Measurements from ENCODE around the gene DOHH.

The DOHH gene

GRCh38 chr19:3543150-3544057, 42.9 kb upstream of the DOHH start:
- no peaks in the 10 kb centered on the region for H3K27me3 ChIP-seq
- no peak overlapping the region for H3K4me3 ChIP-seq
- TF ChIP-seq Cebpa-rat (IDR thresholded peaks at IDR 0.05), result no peak
- H3K36me3 ChIP-seq, result peaks cover 71% of the 10 kb centered on the region
- no peaks in the 10 kb centered on the region for H3K4me1 ChIP-seq
- H3K27ac ChIP-seq, result no peak overlapping the region
- no peaks in the 10 kb centered on the region for H3K9me3 ChIP-seq
- no peak overlapping the region for H3K9ac ChIP-seq
- H4K20me1 ChIP-seq, result peaks cover 70% of the 10 kb centered on the region
- H3K4me2 ChIP-seq, result no peak overlapping the region

DNA sequence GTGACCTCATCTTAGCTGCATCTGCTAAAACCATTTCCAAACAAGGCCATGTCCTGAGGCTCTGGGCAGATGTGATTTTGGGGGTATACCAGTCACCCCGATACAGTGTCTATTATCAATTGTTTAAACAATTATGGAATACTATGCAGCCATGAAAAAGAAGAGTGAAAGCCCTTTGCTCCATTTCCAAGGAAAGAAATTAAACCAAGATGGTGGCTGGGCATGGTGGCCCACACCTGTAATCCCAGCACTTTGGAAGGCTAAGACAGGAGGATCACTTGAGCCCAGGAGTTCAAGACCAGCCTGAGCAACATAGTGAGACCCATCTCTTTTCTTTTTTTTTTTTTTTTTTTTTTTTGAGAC, 39.3 kb upstream of the DOHH start:
- no peak overlapping the region for H3K27ac ChIP-seq
- no peak overlapping the region for H3K4me2 ChIP-seq
- no peak for TF ChIP-seq Cebpa-rat (IDR thresholded peaks at IDR 0.05)
- H3K9ac ChIP-seq, result no peak overlapping the region
- H3K27me3 ChIP-seq, result no peaks in the 10 kb centered on the region
- H3K36me3 ChIP-seq, result peaks cover 56% of the 10 kb centered on the region
- H3K4me3 ChIP-seq, result no peak overlapping the region
- H4K20me1 ChIP-seq, result peaks cover 73% of the 10 kb centered on the region
- H3K4me1 ChIP-seq, result peaks cover 33% of the 10 kb centered on the region
- H3K9me3 ChIP-seq, result no peaks in the 10 kb centered on the region

DNA sequence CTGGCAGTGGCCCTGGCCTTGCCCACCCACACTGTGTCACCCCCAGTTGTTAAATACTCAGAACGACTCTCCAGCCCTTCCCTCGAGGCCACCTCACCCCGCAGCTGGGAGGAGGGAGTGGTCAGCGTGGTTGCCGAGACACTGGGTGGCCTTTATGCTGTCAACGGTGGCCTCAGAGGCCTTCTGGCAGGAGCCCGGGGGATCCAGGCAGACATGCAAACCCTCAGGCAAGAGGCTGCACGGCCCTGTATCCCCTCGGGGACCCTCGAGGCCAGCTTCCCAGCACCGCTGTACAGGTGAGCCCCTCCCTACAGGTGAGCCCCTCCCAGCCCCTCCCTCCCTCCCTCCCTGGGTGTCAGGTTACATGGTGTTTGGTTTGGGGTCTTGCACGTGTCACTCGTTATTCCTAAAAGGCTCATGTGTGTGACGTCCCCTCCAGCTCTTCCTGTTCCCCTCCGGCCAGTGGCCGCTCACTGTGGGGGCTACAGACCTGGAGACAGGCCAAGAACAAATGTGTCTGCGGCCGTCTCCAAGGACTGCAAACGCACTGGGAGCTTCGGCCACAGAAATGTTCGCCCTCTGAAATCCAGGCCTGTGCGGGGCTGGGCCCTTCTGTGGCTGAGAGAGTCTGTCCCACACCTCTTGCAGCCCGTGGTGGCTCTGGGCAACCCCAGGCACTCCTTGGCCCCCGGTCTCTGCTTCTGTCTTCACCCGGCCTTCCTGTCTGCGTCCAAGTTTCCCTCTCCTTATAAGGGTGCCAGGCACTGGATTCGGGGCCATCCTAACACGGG, 38.7 kb upstream of the DOHH start, which contains the start of gene TEKTIP1:
Gene TEKTIP1, plus strand, starts transcription at position 210 of the 791 bp plus-strand sequence. Its CDS starts 4 bp downstream, at position 214.
- 0 out of 2 replicates have a peak within 1 kb of the TSS, but pooled peaks have one; percentile 11 for H3K27ac ChIP-seq
- no peak within 1 kb of the TSS for H3K4me2 ChIP-seq
- H3K27me3 ChIP-seq, result no peaks in the 10 kb centered on the region
- peaks cover 39% of the 10 kb centered on the region for H3K4me1 ChIP-seq
- H3K4me3 ChIP-seq, result no peak within 1 kb of the TSS
- no peak for TF ChIP-seq Cebpa-rat (IDR thresholded peaks at IDR 0.05)
- H3K9me3 ChIP-seq, result no peaks in the 10 kb centered on the region
- H3K36me3 ChIP-seq, result peaks cover 52% of the 10 kb centered on the region
- peaks cover 73% of the 10 kb centered on the region for H4K20me1 ChIP-seq
- no peak within 1 kb of the TSS for H3K9ac ChIP-seq

DNA sequence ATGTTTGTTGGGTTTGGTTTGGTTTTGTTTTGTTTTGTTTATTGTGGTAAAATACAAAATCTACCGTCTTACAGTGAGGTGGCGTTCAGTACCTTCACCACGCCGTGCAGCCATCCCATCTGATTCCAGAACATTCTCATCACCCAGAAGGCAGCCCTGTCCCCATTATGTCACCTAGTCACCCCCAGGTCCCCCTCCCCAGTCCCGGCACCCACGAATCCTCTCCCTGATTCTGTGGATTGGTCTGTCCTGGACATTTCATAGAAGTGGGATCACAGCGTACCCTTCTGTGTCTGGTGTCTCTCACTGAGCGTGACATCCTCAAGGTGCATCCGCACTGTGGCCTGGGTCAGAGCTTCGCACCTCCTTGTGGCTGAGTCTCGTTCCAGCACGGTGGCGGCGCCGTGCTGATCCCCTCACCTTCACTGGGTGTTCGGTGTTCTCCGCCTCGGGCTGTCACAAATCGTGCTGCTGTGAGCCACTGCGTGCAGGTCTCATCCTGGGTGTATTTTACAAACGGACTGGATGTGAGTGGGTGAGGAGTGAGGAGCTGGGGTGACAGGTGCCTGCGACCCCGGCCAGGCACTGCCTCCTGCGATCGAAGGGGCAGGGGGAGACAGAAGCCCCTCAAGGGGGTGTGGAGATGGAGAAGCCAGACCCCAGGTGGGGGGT, 37.9 kb upstream of the DOHH start:
- Histone ChIP-seq H3K36me3 (peaks cover 52% of the 10 kb centered on the region), H3K4me3 (no peak overlapping the region), H4K20me1 (peaks cover 73% of the 10 kb centered on the region), H3K9ac (no peak overlapping the region), H3K4me2 (no peak overlapping the region), H3K27ac (no peak overlapping the region), H3K27me3 (no peaks in the 10 kb centered on the region), H3K4me1 (peaks cover 47% of the 10 kb centered on the region), H3K9me3 (no peaks in the 10 kb centered on the region)
- TF ChIP-seq Cebpa-rat (IDR thresholded peaks at IDR 0.05), result no peak

DNA sequence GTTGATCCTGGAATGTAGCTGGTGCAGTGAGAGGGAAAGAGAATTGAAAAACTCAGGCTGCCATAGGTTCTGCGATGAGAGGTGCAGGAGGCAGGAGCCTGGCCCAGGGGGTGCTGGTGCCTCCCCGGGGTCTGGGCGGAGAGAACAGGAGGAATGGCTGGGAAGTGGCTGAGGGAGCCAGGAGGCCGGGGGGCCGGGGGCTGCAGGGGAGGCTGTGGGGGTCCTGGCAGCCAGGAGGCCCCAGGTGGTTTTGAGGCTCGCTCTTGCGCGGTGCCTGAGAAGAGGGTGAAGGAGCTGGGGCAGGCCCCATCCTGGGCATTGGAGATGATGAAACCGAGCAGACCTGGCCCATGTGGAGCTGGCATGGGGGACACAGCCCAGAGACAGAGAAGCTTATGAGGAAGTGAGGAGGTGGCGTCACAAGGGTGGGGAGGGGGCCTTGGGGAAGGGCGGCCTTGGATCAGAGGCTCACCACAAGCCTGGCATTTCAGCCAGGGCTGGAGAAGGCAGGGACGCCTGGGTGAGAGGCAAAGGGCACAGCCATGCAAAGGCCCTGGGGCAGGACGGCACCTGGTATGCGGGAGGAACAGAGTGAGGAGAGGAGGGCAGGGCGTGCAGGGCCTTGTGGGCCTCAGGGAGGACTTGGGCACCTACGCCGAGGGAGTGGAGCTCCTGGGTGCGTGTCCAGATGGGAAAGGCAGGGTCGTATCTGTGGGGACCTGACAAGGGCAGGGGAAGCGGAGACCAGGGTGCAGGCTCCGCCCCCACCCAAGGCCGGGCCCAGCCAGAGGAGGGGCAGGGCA, 37.2 kb upstream of the DOHH start:
- H4K20me1 ChIP-seq, result peaks cover 76% of the 10 kb centered on the region
- H3K27ac ChIP-seq, result 0 out of 2 replicates have a peak overlapping the region, but pooled peaks have one; percentile 11

GRCh38 chr19:3537101-3537437, 36.6 kb upstream of the DOHH start:
- H3K27me3 ChIP-seq, result no peaks in the 10 kb centered on the region
- H3K4me1 ChIP-seq, result peaks cover 54% of the 10 kb centered on the region
- H3K4me3 ChIP-seq, result no peak overlapping the region
- no peaks in the 10 kb centered on the region for H3K9me3 ChIP-seq
- TF ChIP-seq Cebpa-rat (IDR thresholded peaks at IDR 0.05), result no peak
- H3K27ac ChIP-seq, result 0 out of 2 replicates have a peak overlapping the region, but pooled peaks have one; percentile 11
- peaks cover 76% of the 10 kb centered on the region for H4K20me1 ChIP-seq
- peak overlapping the region; percentile 86 for H3K4me2 ChIP-seq
- H3K36me3 ChIP-seq, result peaks cover 54% of the 10 kb centered on the region
- H3K9ac ChIP-seq, result no peak overlapping the region; the same call in 1 of the 2 replicates

More for the DNA sequence above, 37.2 kb upstream of the DOHH start:
- H3K4me1 ChIP-seq, result peaks cover 54% of the 10 kb centered on the region
- H3K4me3 ChIP-seq, result no peak overlapping the region
- peaks cover 54% of the 10 kb centered on the region for H3K36me3 ChIP-seq
- no peaks in the 10 kb centered on the region for H3K27me3 ChIP-seq
- peak overlapping the region; percentile 86 for H3K4me2 ChIP-seq
- no peak for TF ChIP-seq Cebpa-rat (IDR thresholded peaks at IDR 0.05)
- no peaks in the 10 kb centered on the region for H3K9me3 ChIP-seq
- H3K9ac ChIP-seq, result no peak overlapping the region; the same call in 1 of the 2 replicates

DNA sequence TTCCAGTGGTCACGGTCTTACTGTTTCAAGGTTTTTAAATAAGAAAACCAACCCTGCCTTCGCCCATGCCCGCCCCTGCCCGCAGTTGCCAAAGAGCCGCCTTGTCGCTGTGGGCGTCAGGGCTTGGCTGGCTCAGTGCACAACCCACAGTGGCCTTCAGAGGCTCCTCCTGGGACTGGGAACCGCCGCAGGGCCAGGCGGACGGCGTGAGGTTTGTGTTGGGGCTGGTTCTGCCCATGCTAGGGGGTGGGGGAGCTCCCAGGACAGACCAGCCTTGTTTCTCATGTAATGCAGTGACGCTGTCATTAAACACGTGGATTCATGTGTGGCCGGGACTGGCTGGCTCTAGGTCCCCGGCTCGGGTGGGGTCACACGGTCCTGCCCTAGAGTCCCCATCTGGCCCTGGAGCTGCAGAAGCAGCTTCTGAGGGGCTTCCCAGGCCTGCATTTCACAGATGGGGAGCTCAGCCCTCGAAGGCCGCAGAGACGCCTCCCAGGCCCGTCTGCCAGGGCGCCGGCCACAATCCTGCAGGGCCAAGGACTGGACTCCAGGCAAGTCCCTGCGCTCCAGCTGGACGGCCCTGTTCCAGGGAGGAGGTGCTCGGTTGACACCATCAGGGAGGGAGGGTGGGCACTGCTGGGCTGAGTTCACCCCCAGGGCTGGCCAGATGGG, 36.1 kb upstream of the DOHH start:
- Histone ChIP-seq H3K4me1 (peaks cover 54% of the 10 kb centered on the region), H3K36me3 (peaks cover 59% of the 10 kb centered on the region), H3K9ac (peak overlapping the region; percentile 48; the same call in 1 of the 2 replicates), H3K9me3 (no peaks in the 10 kb centered on the region), H4K20me1 (peaks cover 76% of the 10 kb centered on the region), H3K4me2 (peak overlapping the region; percentile 86), H3K4me3 (no peak overlapping the region), H3K27me3 (no peaks in the 10 kb centered on the region), H3K27ac (0 out of 2 replicates have a peak overlapping the region, but pooled peaks have one; percentile 30)
- TF ChIP-seq Cebpa-rat (IDR thresholded peaks at IDR 0.05), result no peak

DNA sequence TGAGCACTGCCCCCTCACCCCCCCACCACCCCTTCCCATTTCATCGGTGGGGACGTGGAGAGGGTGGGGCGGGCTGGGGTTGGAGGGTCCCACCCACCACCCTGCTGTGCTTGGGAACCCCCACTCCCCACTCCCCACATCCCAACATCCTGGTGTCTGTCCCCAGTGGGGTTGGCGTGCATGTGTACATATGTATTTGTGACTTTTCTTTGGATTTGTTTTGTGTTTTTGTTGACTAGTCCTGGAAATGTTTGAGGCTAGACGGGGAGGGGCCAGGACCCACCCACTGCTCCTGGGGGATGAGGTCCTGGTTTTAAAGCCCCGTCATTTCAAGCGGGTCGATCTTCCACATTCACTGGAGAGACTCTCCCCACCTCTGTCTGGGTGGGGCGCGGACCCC, 35.5 kb upstream of the DOHH start:
- Histone ChIP-seq H3K4me2 (peak overlapping the region; percentile 86), H3K9me3 (no peaks in the 10 kb centered on the region), H3K27me3 (no peaks in the 10 kb centered on the region), H3K9ac (peak overlapping the region; percentile 48; the same call in 1 of the 2 replicates), H3K4me1 (peaks cover 54% of the 10 kb centered on the region), H3K27ac (0 out of 2 replicates have a peak overlapping the region, but pooled peaks have one; percentile 30), H3K4me3 (no peak overlapping the region), H3K36me3 (peaks cover 64% of the 10 kb centered on the region), H4K20me1 (peaks cover 80% of the 10 kb centered on the region)
- TF ChIP-seq Cebpa-rat (IDR thresholded peaks at IDR 0.05), result no peak
